Putamen (tissue), 1 donor: ENCODE data around the gene CRIP1.

Experiments
- DNase-seq: peaks from one replicate; pipeline ENCODE4 v3.0.0-alpha.2; 2016; ENCODE audit warnings: low spot score

The CRIP1 gene

GRCh38 chr14:105486163-105486973 lies at the start of gene CRIP1:
Gene CRIP1 (plus strand): TSS chr14:105486886. CDS start chr14:105487260, 374 bp downstream.
- DNase-seq = no peak

- no peak for DNase-seq
Observed at GRCh38 chr14:105436891-105437722, 49.6 kb upstream of the CRIP1 start.

- DNase-seq = no peak
Observed at GRCh38 chr14:105437723-105438500, 48.8 kb upstream of the CRIP1 start.

- no peak for DNase-seq
Observed at GRCh38 chr14:105439179-105439578, 47.5 kb upstream of the CRIP1 start.

- no peak for DNase-seq
Observed at GRCh38 chr14:105439710-105440553, 46.8 kb upstream of the CRIP1 start.

- no peak for DNase-seq
Observed at GRCh38 chr14:105440554-105440900, 46.2 kb upstream of the CRIP1 start.

- no peak for DNase-seq
Observed at GRCh38 chr14:105440992-105441391, 45.7 kb upstream of the CRIP1 start.

- peak; percentile 38 for DNase-seq
Observed at GRCh38 chr14:105442125-105442524, 44.6 kb upstream of the CRIP1 start.

- no peak for DNase-seq
Observed at GRCh38 chr14:105442834-105443233, 43.9 kb upstream of the CRIP1 start.

GRCh38 chr14:105444859-105445258 lies 41.8 kb upstream of the CRIP1 start:
- no peak for DNase-seq

GRCh38 chr14:105445290-105445689 lies 41.4 kb upstream of the CRIP1 start:
- DNase-seq = no peak

GRCh38 chr14:105445901-105446845 lies 40.5 kb upstream of the CRIP1 start:
- no peak for DNase-seq

GRCh38 chr14:105446971-105447370 lies 39.7 kb upstream of the CRIP1 start:
- DNase-seq = no peak

- DNase-seq = no peak
Observed at GRCh38 chr14:105447651-105448640, 38.7 kb upstream of the CRIP1 start.

- DNase-seq = peak; percentile 68
Observed at GRCh38 chr14:105448706-105449111, 38.0 kb upstream of the CRIP1 start.

- DNase-seq = no peak
Observed at GRCh38 chr14:105449276-105450122, 37.2 kb upstream of the CRIP1 start.

- DNase-seq = no peak
Observed at GRCh38 chr14:105450123-105450505, 36.6 kb upstream of the CRIP1 start.
